B cell (primary cell): Measurements from ENCODE around the gene MED25.

Source experiments
- EZH2 ChIP-seq: IDR thresholded peaks from 2 replicates; pipeline ENCODE4 v1.6.1; 2012; ENCODE audit warnings: borderline replicate concordance, low read depth, mild to moderate bottlenecking, moderate library complexity, low read length; ENCODE audit not compliant: insufficient read depth, poor library complexity, severe bottlenecking
- TF ChIP-seq, protein P1 (sequence below): fragments of 200-600 bp; IDR thresholded peaks from one replicate; pipeline ENCODE4 v1.8.0; 2022; ENCODE audit warnings: antibody characterized with exemption, mild to moderate bottlenecking

DNA sequence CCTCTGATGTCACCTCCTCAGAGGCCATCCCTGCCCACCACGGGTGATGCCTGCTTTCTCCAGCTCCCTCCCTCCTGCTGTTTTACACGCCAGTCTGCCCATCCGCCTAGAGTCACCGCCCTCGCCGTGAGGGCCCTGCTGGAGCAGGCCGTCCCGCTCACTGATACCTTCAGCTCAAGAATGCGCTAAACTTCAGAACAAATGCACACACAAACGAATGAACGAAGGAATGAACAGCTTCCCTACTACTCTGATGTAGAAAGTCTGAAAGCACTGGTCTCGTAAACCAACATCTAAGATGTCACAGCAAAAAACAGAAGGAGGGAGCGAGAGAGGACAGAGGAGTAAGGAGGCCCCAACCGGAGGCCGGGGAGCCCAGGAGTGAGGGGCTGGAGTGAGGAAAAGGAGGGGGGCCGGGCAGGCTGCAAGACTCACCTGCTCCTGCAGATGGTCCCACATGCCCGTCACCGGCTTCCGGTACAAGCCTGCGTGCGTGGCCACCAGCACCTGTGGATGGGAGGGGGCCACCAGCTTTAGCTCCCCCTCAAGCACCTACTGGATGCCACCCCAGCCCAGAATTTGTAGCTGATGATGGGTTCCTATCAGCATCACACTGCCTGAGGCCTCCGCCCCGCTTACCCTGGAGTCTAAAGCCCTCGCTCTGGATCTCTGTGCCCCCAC is 45.3 kb downstream of the MED25 start:
- TF ChIP-seq, protein P1, sequence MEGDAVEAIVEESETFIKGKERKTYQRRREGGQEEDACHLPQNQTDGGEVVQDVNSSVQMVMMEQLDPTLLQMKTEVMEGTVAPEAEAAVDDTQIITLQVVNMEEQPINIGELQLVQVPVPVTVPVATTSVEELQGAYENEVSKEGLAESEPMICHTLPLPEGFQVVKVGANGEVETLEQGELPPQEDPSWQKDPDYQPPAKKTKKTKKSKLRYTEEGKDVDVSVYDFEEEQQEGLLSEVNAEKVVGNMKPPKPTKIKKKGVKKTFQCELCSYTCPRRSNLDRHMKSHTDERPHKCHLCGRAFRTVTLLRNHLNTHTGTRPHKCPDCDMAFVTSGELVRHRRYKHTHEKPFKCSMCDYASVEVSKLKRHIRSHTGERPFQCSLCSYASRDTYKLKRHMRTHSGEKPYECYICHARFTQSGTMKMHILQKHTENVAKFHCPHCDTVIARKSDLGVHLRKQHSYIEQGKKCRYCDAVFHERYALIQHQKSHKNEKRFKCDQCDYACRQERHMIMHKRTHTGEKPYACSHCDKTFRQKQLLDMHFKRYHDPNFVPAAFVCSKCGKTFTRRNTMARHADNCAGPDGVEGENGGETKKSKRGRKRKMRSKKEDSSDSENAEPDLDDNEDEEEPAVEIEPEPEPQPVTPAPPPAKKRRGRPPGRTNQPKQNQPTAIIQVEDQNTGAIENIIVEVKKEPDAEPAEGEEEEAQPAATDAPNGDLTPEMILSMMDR, result no peak
- TF ChIP-seq EZH2, result no peak
